Heart left ventricle (tissue), 16 donors: ENCODE measurements around the gene STMND1. TPM values are rescaled to one million over a fixed set of nuclear protein-coding genes. Genes with fewer than 3 reads are reported as not detected.

Experiments used
- ATAC-seq, 4 donors: fragments of 200-7000 bp; cut with Tn5 transposase; one replicate each; pipeline ENCODE4 v1.9.1; 2020 to 2022; ENCODE audit warnings: moderate library complexity in 4 of 4, mild to moderate bottlenecking in 3 of 4, moderate number of reproducible peaks in 1 of 4
- DNase-seq, 5 donors: peaks; one replicate each; pipeline ENCODE4 v3.0.0-alpha.2; 2020
- H3K27ac ChIP-seq, 12 donors: fragments of 200-600 bp; sonication (generic) in 4 of 12; one replicate each; pipeline versions ENCODE4 v1.5.0 to v1.8.0; 2016 to 2022; ENCODE audit warnings: mild to moderate bottlenecking in 2 of 12
- H3K27me3 ChIP-seq, 9 donors: fragments of 200-600 bp; sonication (generic) in 2 of 9; one replicate each; pipeline versions ENCODE4 v1.5.1 to v1.8.0; 2016 to 2022; ENCODE audit warnings: mild to moderate bottlenecking in 3 of 9
- H3K36me3 ChIP-seq, 9 donors: fragments of 200-600 bp; sonication (generic) in 2 of 9; one replicate each; pipeline versions ENCODE4 v1.5.0 to v1.8.0; 2018 to 2022; ENCODE audit warnings: mild to moderate bottlenecking in 2 of 9
- H3K4me1 ChIP-seq, 12 donors: fragments of 200-600 bp; sonication (generic) in 4 of 12; one replicate each; pipeline versions ENCODE4 v1.5.0 to v1.8.0; 2016 to 2022; ENCODE audit warnings: mild to moderate bottlenecking in 3 of 12
- H3K4me3 ChIP-seq, 12 donors: fragments of 200-600 bp; sonication (generic) in 4 of 12; one replicate each; pipeline versions ENCODE4 v1.5.0 to v1.8.0; 2017 to 2022; ENCODE audit warnings: mild to moderate bottlenecking in 9 of 12, moderate library complexity in 4 of 12
- H3K9me3 ChIP-seq, 12 donors: fragments of 200-600 bp; sonication (generic) in 4 of 12; one replicate each; pipeline versions ENCODE4 v1.5.0 to v1.8.0; 2016 to 2022; ENCODE audit warnings: mild to moderate bottlenecking in 1 of 12
- POLR2A ChIP-seq, 2 donors: fragments of 450-650 bp; IDR thresholded peaks; one replicate each; pipeline ENCODE4 v1.6.1; 2017; ENCODE audit warnings: antibody characterized with exemption in 2 of 2, mild to moderate bottlenecking in 2 of 2, moderate library complexity in 2 of 2
- WGBS, 4 donors: extraction: QIAGEN DNeasy Blood & Tissue Kit in 2 of 4; methylation state at CpG; one replicate each; pipeline versions ENCODE4 v1.1.5 to v1.1.7; 2013 to 2018; 5-methylcytosine and 5-hydroxymethylcytosine counted together
- intact Hi-C, 10 donors: fragments of 100-400 bp; cut with DNase I; formaldehyde crosslinking; loops; one replicate each; pipeline versions ENCODE4 v1.11.1 to v1.14.2; 2022
- polyA plus RNA-seq, 2 donors: library from polyadenylated mRNA; stranded (reverse); fragments of 200-250 nt; gene quantifications; one replicate each; pipeline ENCODE4 v1.2.3, GENCODE V29; 2013
- total RNA-seq, 9 donors: library from RNA; depleted of rRNA in 2 of 9; stranded (reverse); fragments of >200 nt in 2 of 9; fragmentation: NEBNext Ultra II Directional in 3 of 9; extraction: Animal tissue kit (Norgen Biotek cat#: 25700) in 3 of 9; gene quantifications; one replicate each; pipeline versions ENCODE4 v1.1.0 to v1.2.4, GENCODE V29; 2016 to 2023
- TF ChIP-seq, protein P1 (sequence below), 12 donors: fragments of 200-600 bp; sonication (generic) in 4 of 12; IDR thresholded peaks; one replicate each; pipeline versions ENCODE4 v1.5.0 to v1.8.0; 2018 to 2022; ENCODE audit warnings: antibody characterized with exemption in 12 of 12, mild to moderate bottlenecking in 5 of 12
- donor health status: ischemic (EF 13 %, LVEDD 7.1; RV severe dilation, severe dysfunction).
- donor health status: healthy with polysubstance abuse.
- donor health status: DM: no; HTN: yes; CAD: no.
- donor health status: DM: no; HTN: no; CAD: no.
- donor health status: ischemic (EF 25% LVEDD 6.9; RV normal size, moderate dysfunction).
- donor health status: ischemic (EF 25% LVEDD 5.7; RV mildly dilated, moderate dysfunction).
- donor health status: healthy.
- donor health status: DM: yes; HTN: yes; CAD: no.
- donor health status: ischemic (EF 35%, LVEDD 5.7; RV mildly dilated, moderate dysfunction).
- donor health status: nonischemic (EF 11% LVEDD 7.7; RV severe dilation, severe dysfunction).
- donor health status: DM: yes; HTN: yes; CAD: no.
- donor health status: PGD.
- donor health status: ischemic (EF 29% LVEDD 5.4; RV normal size, mild dysfunction).
- donor health status: nonischemic (EF 23%, LVEDD 6.1; RV moderate dilation, normal function).

Gene STMND1
- total and polyA plus RNA-seq, 11 donors = not detected

DNA sequence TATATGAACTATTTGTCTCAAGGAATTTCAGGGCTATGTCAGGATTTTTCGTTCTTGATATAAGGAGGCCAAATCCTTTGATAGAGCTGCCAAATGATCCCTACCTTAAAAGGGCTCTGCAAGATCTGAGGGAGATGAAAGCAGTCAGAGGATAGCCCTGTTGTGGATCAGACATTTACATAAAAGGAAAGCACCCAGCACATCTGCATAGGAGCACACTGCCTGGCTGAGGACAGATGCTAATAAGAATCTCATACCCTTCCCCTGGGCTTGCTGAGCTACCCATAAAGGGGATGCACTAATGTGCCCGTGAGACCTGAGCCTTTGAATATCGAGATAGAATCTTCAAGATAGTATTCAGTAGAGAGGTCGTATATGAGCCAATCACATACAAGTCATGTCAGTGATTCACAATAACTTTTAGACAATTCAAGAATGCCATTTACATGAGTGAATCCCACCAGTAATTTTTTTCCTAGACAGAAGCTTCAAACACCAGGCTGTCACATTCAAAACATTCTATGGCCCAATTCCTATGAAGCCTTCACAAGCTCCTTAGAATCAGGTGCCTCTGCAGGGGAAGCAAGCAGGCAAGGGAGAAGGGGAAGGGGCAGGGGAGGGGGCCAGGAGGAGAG is 71.1 kb downstream of the STMND1 start:
- Histone ChIP-seq H3K27ac (no peak overlapping the region), H3K9me3 (no peaks in the 10 kb centered on the region), H3K4me1 (peaks cover 0 to 7% (median 0%) of the 10 kb centered on the region in 12 donors), H3K27me3 (no peaks in the 10 kb centered on the region), H3K4me3 (no peak overlapping the region), H3K36me3 (no peaks in the 10 kb centered on the region)
- ATAC-seq = no peak
- TF ChIP-seq, protein P1, sequence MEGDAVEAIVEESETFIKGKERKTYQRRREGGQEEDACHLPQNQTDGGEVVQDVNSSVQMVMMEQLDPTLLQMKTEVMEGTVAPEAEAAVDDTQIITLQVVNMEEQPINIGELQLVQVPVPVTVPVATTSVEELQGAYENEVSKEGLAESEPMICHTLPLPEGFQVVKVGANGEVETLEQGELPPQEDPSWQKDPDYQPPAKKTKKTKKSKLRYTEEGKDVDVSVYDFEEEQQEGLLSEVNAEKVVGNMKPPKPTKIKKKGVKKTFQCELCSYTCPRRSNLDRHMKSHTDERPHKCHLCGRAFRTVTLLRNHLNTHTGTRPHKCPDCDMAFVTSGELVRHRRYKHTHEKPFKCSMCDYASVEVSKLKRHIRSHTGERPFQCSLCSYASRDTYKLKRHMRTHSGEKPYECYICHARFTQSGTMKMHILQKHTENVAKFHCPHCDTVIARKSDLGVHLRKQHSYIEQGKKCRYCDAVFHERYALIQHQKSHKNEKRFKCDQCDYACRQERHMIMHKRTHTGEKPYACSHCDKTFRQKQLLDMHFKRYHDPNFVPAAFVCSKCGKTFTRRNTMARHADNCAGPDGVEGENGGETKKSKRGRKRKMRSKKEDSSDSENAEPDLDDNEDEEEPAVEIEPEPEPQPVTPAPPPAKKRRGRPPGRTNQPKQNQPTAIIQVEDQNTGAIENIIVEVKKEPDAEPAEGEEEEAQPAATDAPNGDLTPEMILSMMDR (IDR thresholded peaks at IDR 0.05) = no peak
- no peak for TF ChIP-seq POLR2A (IDR thresholded peaks at IDR 0.05)
- no peak for DNase-seq
- WGBS, 4 donors = 62 to 71% (median 66%) methylated on average over 4 of the region's 4 CpGs
- intact Hi-C loops = loop anchor here in 1 of 10 donors (10.0 kb wide), 1 partner anchor 112 kb away; the partner anchor contains the start of gene RBM24

DNA sequence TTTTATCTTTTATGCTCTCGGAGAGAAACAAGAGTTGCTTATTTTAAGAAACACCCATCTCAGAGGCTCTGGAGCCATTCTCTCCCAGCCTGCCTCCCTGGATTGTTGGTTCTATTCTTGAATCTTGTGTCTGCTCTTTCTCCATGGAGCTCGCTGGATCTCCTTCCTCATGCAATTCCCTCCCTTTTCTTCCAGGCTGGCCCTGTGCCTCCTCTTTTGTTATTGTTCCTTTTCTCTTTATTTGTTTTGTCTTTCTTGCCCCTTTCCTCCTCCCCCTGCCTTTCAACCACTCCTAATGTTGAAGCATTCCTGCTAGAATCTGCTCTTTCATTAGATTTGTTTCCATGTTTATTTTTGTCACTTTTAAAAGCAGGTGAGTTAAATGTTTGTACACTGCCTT is 76.5 kb downstream of the STMND1 start:
- Histone ChIP-seq H3K9me3 (peaks cover 0 to 6% (median 0%) of the 10 kb centered on the region in 12 donors), H3K36me3 (no peaks in the 10 kb centered on the region), H3K4me1 (peaks cover 0 to 3% (median 0%) of the 10 kb centered on the region in 12 donors), H3K27me3 (no peaks in the 10 kb centered on the region), H3K4me3 (no peak overlapping the region), H3K27ac (no peak overlapping the region)
- TF ChIP-seq POLR2A (IDR thresholded peaks at IDR 0.05) = no peak
- TF ChIP-seq, protein P1 (IDR thresholded peaks at IDR 0.05) = no peak
- intact Hi-C loops = loop anchor here in 1 of 10 donors (10.0 kb wide), 1 partner anchor 106 kb away; the partner anchor contains the start of gene RBM24
- WGBS, 4 donors = 25 to 36% (median 34%) methylated on average over 2 of the region's 2 CpGs
- ATAC-seq (no peak), DNase-seq (no peak)

DNA sequence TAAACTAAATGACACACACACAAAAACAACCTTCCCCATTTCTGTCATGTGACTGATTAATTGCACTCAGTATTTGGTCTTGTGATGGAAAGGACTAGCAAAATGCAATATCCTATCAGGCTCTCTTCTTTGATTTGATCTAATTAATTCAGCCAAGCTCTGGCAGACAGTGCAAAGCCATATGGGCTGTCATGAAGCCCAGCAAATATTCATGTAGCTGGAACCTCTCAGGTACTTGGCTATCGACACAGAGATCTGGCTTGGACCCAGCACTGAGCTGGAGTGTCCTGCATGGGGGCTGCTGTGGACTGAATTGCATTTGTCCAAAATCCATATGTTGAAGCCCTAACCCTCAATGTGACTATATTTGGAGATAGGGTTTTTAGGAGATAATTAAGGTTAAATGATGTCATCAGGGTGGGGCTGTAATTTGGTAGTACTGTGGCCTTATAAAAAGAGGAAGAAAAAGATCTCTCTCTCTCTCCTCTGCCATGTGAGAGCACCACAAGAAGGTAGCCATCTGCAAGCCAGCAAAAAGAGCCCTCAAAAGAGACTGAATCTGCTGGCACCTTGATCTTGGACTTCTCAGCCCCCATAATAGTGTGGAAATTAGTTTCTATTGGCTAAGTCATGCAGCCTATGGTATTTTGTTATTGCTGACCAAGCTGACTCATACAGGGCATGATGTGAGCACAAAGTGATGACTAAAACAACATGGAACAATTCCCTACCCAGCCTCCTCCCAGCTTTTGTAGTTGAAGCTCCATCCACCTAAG is 77.1 kb downstream of the STMND1 start:
- 40 to 53% (median 41%) methylated on average over 1 of the region's 1 CpG for WGBS, 4 donors
- Histone ChIP-seq H3K4me3 (no peak overlapping the region), H3K9me3 (peaks cover 0 to 6% (median 0%) of the 10 kb centered on the region in 12 donors), H3K27ac (no peak overlapping the region), H3K27me3 (no peaks in the 10 kb centered on the region), H3K36me3 (no peaks in the 10 kb centered on the region), H3K4me1 (peaks cover 0 to 3% (median 0%) of the 10 kb centered on the region in 12 donors)
- no peak for ATAC-seq
- intact Hi-C loops = loop anchor here in 1 of 10 donors (10.0 kb wide), 1 partner anchor 106 kb away; the partner anchor contains the start of gene RBM24
- TF ChIP-seq, protein P1 (IDR thresholded peaks at IDR 0.05) = no peak
- TF ChIP-seq POLR2A (IDR thresholded peaks at IDR 0.05) = no peak
- DNase-seq = no peak

DNA sequence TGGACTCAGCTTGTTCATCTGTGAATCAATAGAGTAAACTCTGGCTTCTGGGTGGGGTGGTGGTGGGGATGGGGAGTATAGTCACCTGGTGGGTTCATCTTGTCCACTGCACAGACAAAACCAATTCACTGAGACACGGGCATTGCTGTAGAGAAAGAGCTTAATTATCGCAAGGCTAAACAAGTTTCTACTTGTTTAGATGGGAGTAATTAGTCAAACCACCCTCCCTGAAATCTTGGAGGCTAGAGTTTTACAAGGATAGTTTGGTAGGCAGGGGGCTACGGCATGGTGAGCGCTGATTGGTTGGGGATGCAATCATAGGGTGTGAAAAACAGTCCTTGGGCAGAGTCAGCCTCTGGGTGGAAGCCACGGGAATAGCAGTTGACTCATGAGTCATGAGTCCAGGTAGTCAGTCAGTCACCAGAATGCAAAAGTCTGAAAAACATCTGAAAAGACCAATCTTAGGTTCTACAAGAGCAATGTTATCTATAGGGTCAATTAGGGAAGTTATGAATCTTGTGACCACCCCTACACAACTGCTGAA is 77.8 kb downstream of the STMND1 start:
- Histone ChIP-seq H3K4me1 (peaks cover 0 to 3% (median 0%) of the 10 kb centered on the region in 12 donors), H3K27me3 (no peaks in the 10 kb centered on the region), H3K9me3 (peaks cover 0 to 6% (median 0%) of the 10 kb centered on the region in 12 donors), H3K4me3 (no peak overlapping the region), H3K27ac (no peak overlapping the region), H3K36me3 (no peaks in the 10 kb centered on the region)
- no peak for DNase-seq
- intact Hi-C loops = loop anchor here in 1 of 10 donors (10.0 kb wide), 1 partner anchor 105 kb away; the partner anchor contains the start of gene RBM24
- WGBS, 4 donors = 89 to 95% (median 92%) methylated on average over 5 of the region's 5 CpGs
- no peak for TF ChIP-seq POLR2A (IDR thresholded peaks at IDR 0.05)
- TF ChIP-seq, protein P1 (IDR thresholded peaks at IDR 0.05) = no peak
- ATAC-seq = no peak
